MCF 10A (cell line): Measurements from ENCODE around the gene DDX23. TPM values are rescaled to one million over a fixed set of nuclear protein-coding genes. Genes with fewer than 3 reads are reported as not detected.
A peak's percentile ranks its signal among the peaks of the same experiment; 100 is the strongest.

Experiments used
- BruUV-seq: library from RNA; stranded (reverse); fragments of 400-500 nt; replicated peaks from 2 replicates; lab custom pipeline; 2021; lab: Mats Ljungman, UMichigan
- CTCF ChIA-PET: fragments of 300-600 bp; sonication (Branson Sonifier 250); formaldehyde crosslinking; extraction: SDS; loops from one replicate; lab custom pipeline; 2021; ENCODE audit warnings: antibody characterized with exemption, inconsistent platforms; lab: Yijun Ruan, JAX
- POLR2A ChIA-PET: fragments of 300-600, 350-650 bp; sonication (Branson Sonifier 250); formaldehyde crosslinking; extraction: SDS; loops from one replicate; lab custom pipeline; 2020; ENCODE audit warnings: antibody characterized with exemption, inconsistent platforms; lab: Yijun Ruan, JAX
- DNase-seq: peaks from one replicate; pipeline ENCODE4 v3.0.0-alpha.2; 2018; ENCODE audit not compliant: unreplicated experiment
- H3K27ac Mint-ChIP-seq: one replicate; pipeline ENCODE4 v1.8.0; 2022; ENCODE audit warnings: mild to moderate bottlenecking, low read depth, mixed read lengths; ENCODE audit not compliant: unreplicated experiment
- H3K27me3 Mint-ChIP-seq: one replicate; pipeline ENCODE4 v1.8.0; 2022; ENCODE audit warnings: mixed read lengths; ENCODE audit not compliant: insufficient read depth, unreplicated experiment
- H3K36me3 Mint-ChIP-seq: one replicate; pipeline ENCODE4 v1.8.0; 2022; ENCODE audit warnings: mild to moderate bottlenecking, moderate library complexity, mixed read lengths; ENCODE audit not compliant: insufficient read depth, unreplicated experiment
- H3K4me1 Mint-ChIP-seq: one replicate; pipeline ENCODE4 v1.8.0; 2022; ENCODE audit warnings: mixed read lengths; ENCODE audit not compliant: insufficient read depth, unreplicated experiment
- H3K4me3 Mint-ChIP-seq: one replicate; pipeline ENCODE4 v1.8.0; 2022; ENCODE audit warnings: mild to moderate bottlenecking, moderate library complexity, mixed read lengths; ENCODE audit not compliant: unreplicated experiment
- H3K9me3 Mint-ChIP-seq: one replicate; pipeline ENCODE4 v1.8.0; 2022; ENCODE audit warnings: mixed read lengths; ENCODE audit not compliant: unreplicated experiment
- intact Hi-C: fragments of 100-400 bp; cut with micrococcal nuclease; formaldehyde crosslinking; loops from 2 replicates; pipeline ENCODE4 v1.14.1; 2022
- total RNA-seq: library from RNA; stranded (reverse); gene quantifications from 2 replicates; pipeline ENCODE4 v1.2.3, GENCODE V29; 2022
- TF ChIP-seq, protein P1 (sequence below): fragments of 200-600 bp; IDR thresholded peaks from one replicate; pipeline ENCODE4 v1.8.0; 2022; ENCODE audit warnings: antibody characterized with exemption, mild to moderate bottlenecking; ENCODE audit not compliant: unreplicated experiment

Gene DDX23
- total RNA-seq, 1 experiment from 2014 or later = 88.4 TPM

DNA sequence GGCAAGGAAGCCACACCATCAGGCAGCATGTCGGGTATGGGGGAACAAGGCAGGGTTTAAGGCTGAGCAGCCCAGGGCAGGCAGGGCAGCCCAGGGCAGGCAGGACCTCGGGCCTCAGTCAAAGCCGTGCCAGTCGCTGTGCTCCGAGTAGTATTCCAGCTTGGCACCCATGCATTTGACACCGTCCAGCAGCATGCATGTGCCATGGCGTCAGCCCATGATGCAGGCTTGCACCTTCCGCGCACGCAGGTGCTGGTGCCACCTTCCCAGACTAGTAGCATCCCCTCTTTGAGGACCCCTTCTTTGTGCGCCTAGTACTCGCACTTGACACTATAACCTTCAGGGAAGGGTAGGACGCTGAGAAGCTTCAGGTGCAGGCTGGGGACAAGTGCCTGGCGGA, 51.5 kb downstream of the DDX23 start:
- H3K4me3 Mint-ChIP-seq = no peak overlapping the region
- BruUV-seq = no TSS peak
- no peaks in the 10 kb centered on the region for H3K27me3 Mint-ChIP-seq
- no peaks in the 10 kb centered on the region for H3K36me3 Mint-ChIP-seq
- no peak overlapping the region for H3K27ac Mint-ChIP-seq
- no peak for DNase-seq
- no peaks in the 10 kb centered on the region for H3K9me3 Mint-ChIP-seq
- TF ChIP-seq, protein P1, sequence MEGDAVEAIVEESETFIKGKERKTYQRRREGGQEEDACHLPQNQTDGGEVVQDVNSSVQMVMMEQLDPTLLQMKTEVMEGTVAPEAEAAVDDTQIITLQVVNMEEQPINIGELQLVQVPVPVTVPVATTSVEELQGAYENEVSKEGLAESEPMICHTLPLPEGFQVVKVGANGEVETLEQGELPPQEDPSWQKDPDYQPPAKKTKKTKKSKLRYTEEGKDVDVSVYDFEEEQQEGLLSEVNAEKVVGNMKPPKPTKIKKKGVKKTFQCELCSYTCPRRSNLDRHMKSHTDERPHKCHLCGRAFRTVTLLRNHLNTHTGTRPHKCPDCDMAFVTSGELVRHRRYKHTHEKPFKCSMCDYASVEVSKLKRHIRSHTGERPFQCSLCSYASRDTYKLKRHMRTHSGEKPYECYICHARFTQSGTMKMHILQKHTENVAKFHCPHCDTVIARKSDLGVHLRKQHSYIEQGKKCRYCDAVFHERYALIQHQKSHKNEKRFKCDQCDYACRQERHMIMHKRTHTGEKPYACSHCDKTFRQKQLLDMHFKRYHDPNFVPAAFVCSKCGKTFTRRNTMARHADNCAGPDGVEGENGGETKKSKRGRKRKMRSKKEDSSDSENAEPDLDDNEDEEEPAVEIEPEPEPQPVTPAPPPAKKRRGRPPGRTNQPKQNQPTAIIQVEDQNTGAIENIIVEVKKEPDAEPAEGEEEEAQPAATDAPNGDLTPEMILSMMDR = no peak
- intact Hi-C loops = no loop called here
- POLR2A ChIA-PET = no interaction called here
- CTCF ChIA-PET = interaction anchor here (2.9 to 11.1 kb wide), 2 partner anchors 14 to 48 kb away, joined by 16 to 241 read pairs; no protein-coding TSS in a partner anchor
- no peaks in the 10 kb centered on the region for H3K4me1 Mint-ChIP-seq

DNA sequence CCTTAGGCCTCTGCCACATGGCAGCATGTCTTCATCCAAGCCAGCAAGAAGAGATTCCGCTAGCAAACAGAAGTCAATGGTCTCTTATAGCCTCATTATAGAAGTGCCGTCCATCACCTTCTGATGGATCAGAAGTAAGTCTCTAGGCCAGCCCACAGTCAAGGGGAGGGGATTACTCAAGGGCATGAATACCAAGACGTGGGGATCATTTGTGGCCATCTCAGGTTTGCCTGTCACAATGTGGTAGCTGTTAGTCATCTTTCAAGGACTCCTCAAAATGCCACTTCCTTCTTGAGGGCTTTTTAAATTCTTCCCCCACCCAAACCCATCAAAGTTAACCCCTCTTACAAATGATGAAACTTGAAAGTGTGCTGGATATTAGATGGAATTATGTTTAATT, 55.0 kb downstream of the DDX23 start:
- Mint-ChIP-seq H3K27me3 (no peaks in the 10 kb centered on the region), H3K27ac (no peak overlapping the region), H3K36me3 (no peaks in the 10 kb centered on the region), H3K4me1 (peaks cover 9% of the 10 kb centered on the region), H3K4me3 (no peak overlapping the region), H3K9me3 (no peaks in the 10 kb centered on the region)
- BruUV-seq = no TSS peak
- TF ChIP-seq, protein P1 = no peak
- ChIA-PET CTCF (interaction anchor here (0.6 to 11.1 kb wide), 15 partner anchors 9 to 204 kb away, joined by 3 to 241 read pairs (median 6); no protein-coding TSS in a partner anchor), POLR2A (interaction anchor here (1.0 to 3.5 kb wide), 3 partner anchors 18 to 59 kb away, joined by 3 to 31 read pairs (median 4); no protein-coding TSS in a partner anchor)
- DNase-seq = no peak
- intact Hi-C loops = loop anchor here (2.0 kb wide), 1 partner anchor 254 kb away; no protein-coding TSS in a partner anchor

- Mint-ChIP-seq H3K27me3 (no peaks in the 10 kb centered on the region), H3K4me3 (no peak overlapping the region), H3K27ac (no peak overlapping the region), H3K9me3 (no peaks in the 10 kb centered on the region), H3K36me3 (no peaks in the 10 kb centered on the region), H3K4me1 (peaks cover 9% of the 10 kb centered on the region)
- TF ChIP-seq, protein P1 = peak; percentile 88
- ChIA-PET CTCF (interaction anchor here (0.5 to 11.1 kb wide), 31 partner anchors 8 to 256 kb away, joined by 3 to 241 read pairs (median 6); partner anchors contain the start of gene DDX23), POLR2A (interaction anchor here (0.6 to 3.5 kb wide), 7 partner anchors 11 to 814 kb away, joined by 3 to 31 read pairs (median 4); partner anchors contain the start of gene CCNT1)
- BruUV-seq = no TSS peak
- DNase-seq = peak; percentile 86
- intact Hi-C loops = loop anchor here (1.0 to 2.0 kb wide), 2 partner anchors 43 to 253 kb away; no protein-coding TSS in a partner anchor
These were observed 56.2 kb downstream of the DDX23 start for GRCh38 chr12:48795550-48796455.

- H3K27ac Mint-ChIP-seq = no peak overlapping the region
- peaks cover 12% of the 10 kb centered on the region for H3K4me1 Mint-ChIP-seq
- H3K4me3 Mint-ChIP-seq = no peak overlapping the region
- no peaks in the 10 kb centered on the region for H3K27me3 Mint-ChIP-seq
- POLR2A ChIA-PET = interaction anchor here (0.8 to 3.5 kb wide), 8 partner anchors 10 to 336 kb away, joined by 3 to 31 read pairs (median 4); partner anchors contain the start of genes CCNT1 and TUBA1B
- no TSS peak for BruUV-seq
- peak; percentile 28 for DNase-seq
- TF ChIP-seq, protein P1 = no peak
- H3K9me3 Mint-ChIP-seq = no peaks in the 10 kb centered on the region
- intact Hi-C loops = loop anchor here (1.0 kb wide), 1 partner anchor 42 kb away; no protein-coding TSS in a partner anchor
- CTCF ChIA-PET = interaction anchor here (0.6 to 11.1 kb wide), 29 partner anchors 10 to 363 kb away, joined by 3 to 241 read pairs (median 6); partner anchors contain the start of gene DDX23
- H3K36me3 Mint-ChIP-seq = no peaks in the 10 kb centered on the region
These were observed 57.1 kb downstream of the DDX23 start for GRCh38 chr12:48794870-48795269.
